Left lobe of liver (tissue), 2 donors: ENCODE measurements around the gene SCRN2. TPM values are rescaled to one million over a fixed set of nuclear protein-coding genes. Genes with fewer than 3 reads are reported as not detected.

Experiments used
- ATAC-seq: fragments of 200-7000 bp; cut with Tn5 transposase; one replicate; pipeline ENCODE4 v1.9.1; 2020; ENCODE audit warnings: mild to moderate bottlenecking, moderate library complexity
- DNase-seq: peaks from one replicate; pipeline ENCODE4 v3.0.0-alpha.2; 2020; ENCODE audit warnings: low spot score
- total RNA-seq: library from RNA; stranded (reverse); gene quantifications from one replicate; pipeline ENCODE4 v1.2.1, GENCODE V29; 2021
- donor health status: DM: no; HTN: no; CAD: no; lungs with moderate emphysema.
- donor health status: DM: no; HTN: yes; CAD: no.

The SCRN2 gene
- 28.4 TPM for total RNA-seq

DNA sequence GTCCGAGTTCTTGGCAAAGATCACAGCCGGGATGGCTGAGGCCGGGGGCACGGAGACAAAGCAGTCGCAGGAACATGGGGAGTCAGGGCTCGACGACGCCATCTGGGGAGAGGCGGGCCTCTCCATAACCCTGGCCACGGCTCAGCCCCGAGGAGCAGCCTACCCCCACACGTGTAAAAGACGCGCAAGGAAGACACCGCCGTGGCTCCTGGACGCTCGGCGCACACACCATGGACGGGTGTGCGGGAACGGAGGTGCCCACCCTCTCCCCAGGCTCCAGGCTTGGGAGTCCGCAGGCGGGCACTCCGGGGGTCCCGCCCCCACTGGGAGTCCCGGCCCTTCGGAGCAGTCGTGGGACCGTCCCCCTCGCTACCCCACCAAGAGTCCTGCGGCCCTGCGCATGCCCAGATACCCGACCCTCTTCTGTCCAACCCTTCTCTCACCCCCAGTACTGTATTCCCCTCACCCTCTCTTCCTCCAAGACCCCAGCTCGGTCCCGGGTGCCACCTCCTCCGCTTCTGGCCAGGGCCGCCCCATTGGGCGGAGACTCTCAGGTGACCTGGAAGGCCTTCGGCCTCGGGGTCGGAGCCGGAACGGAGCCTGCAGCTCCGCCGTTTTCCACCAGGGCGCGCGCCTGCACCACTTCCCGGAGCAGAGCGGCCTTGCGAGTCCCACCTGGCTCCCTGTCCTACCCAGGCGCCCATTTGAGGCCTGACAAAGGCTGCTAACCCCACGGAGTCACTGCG lies at the start of gene SCRN2:
Gene SCRN2 (minus strand): TSS at position 532 of the 746 bp plus-strand sequence. CDS start 430 bp downstream, at position 102.
- DNase-seq: peak; percentile 95
- ATAC-seq: peak; percentile 94

- peak; percentile 99 for ATAC-seq
- peak; percentile 88 for DNase-seq
These were observed 48.9 kb upstream of the SCRN2 start for GRCh38 chr17:47889734-47890529.

DNA sequence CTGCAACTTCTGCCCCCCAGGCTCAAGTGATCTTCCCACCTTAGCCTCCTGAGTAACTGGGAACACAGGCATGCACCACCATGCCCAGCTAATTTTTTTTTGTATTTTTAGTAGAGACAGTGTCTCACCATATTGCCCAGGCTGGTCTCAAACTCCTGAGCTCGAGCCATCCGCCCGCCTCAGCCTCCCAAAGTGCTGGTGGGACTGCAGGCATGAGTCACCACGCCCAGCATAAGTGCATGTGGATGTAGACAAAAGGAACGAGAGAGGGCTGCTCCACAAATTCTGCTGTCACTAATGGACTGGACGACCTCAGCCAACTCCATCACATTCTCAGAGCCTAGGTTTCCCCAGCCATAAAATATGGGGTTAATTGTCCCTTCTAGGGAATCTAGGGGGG lies 47.2 kb upstream of the SCRN2 start:
- ATAC-seq (no peak), DNase-seq (no peak)

- DNase-seq (no peak), ATAC-seq (no peak)
These were observed 44.0 kb upstream of the SCRN2 start for GRCh38 chr17:47884905-47885730.

DNA sequence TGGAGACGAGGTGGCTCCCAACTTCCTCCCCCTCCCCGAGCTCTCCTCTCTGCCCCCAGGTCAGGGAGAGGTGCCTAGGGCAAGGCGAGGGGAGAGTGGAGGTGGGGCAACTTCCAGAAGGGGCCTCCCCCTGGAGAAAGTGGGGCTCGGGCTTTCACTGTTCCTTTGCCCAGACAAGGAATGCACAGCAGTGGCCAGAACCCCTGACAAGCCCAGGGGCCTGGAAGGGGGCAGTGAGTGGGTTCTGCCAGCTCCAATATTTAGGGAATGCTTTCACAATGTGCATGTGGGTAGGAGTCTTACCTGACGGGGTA lies 43.3 kb upstream of the SCRN2 start:
- DNase-seq (no peak), ATAC-seq (no peak)

- no peak for DNase-seq
These were observed 42.7 kb upstream of the SCRN2 start for GRCh38 chr17:47883589-47884426.

DNA sequence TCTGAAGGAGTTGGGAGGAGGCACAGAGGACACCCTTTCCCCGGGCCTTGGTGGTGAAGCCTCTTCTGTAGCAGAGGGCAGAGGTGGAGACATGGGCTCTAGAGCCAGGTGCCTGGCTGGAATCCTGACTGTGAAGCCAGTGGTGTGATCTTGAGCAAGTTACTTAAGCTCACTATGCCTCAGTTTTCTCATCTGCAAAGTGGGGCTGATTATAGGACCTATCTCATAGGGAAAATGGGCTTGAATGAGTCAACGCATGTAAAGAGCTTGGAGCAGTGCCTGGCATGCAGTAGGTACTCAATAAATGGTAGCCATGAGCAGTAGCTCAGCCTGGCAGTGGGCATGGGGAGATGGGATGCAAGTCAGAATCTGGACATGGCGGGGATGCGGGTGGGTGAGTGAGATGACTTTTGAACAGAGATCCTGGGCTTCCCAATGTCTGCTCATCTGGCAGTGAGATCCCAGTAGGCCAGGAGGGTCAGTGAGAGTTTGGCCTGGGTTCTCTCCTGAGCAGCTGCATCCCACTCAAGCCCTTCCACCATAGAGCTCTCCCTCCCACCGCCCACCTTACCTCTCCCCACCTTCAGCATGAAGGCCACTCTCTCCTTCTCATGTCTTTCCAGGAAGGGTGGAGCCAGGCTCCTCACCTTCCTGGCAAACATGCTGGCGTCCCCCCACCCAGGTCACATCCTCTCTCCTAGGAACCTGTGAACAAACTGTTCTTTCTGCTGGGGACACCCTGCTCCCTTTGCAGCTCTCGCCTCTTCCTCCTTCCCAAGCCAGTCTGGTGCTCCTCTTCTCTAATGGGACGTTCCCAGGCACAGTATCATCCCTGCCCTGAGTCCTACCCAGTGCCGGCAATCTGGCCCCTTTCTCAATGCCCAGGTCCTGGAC lies 41.9 kb upstream of the SCRN2 start:
- DNase-seq (no peak), ATAC-seq (no peak)

More at GRCh38 chr17:47883589-47884426, 42.7 kb upstream of the SCRN2 start:
- no peak for ATAC-seq

GRCh38 chr17:47882247-47882646 lies 41.2 kb upstream of the SCRN2 start:
- ATAC-seq (peak; percentile 27), DNase-seq (no peak)

DNA sequence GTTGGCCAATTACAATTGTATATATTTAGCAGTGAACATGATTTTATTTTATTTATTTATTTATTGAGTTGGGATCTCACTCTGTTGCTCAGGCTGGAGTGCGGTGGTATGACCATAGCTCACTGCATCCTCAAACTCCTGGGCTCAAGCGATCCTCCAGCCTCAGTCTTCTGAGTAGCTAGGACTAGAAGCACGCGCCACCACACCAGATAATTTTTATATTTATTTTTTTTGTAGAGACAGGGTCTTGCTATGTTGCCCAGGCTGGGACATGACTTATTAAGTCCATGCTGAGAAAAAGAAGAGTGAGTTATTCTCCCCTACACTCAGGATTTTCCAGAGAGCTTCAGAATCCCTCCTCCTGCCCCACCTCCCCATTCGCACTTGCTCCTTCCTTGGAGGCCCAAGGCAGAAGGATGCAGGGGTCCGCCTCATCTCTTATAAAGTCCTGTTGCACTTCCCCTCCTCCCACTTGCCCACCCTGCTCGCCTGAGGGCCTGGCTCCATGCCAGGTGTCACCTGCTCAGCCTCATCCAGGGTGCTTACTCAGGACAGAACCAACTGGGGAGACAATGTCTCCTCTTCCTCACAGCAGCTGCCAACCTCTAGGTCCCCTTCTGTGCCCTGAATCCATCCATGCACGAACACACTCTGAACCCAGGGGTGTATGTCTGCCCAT lies 38.8 kb upstream of the SCRN2 start:
- DNase-seq (no peak), ATAC-seq (no peak)

DNA sequence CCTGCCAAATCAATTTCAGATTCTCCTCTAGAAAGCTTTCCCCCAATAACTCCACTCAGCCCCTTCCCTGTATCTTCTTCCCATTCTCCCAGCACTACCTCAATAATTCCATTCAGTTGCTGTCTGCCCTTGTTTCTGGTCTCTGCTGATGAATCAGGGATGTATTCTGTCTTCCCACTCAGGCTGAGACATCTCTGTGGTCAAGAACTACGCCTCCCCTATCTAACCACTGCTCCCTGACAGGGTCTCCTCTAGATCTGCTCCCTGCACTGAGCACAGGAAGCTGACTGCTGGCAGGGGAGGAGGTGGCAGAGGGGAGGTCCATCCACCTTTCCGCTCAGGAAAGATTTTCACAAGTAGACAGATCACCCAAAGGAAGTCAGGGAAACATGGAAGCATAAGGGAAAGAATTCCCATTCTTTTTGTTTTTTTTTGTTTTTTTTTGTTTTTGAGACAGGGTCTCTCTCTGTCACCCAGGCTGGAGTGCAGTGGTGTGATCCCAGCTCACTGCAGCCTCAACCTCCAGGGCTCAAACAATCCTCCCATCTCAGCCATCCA lies 38.0 kb upstream of the SCRN2 start:
- no peak for DNase-seq
- no peak for ATAC-seq

DNA sequence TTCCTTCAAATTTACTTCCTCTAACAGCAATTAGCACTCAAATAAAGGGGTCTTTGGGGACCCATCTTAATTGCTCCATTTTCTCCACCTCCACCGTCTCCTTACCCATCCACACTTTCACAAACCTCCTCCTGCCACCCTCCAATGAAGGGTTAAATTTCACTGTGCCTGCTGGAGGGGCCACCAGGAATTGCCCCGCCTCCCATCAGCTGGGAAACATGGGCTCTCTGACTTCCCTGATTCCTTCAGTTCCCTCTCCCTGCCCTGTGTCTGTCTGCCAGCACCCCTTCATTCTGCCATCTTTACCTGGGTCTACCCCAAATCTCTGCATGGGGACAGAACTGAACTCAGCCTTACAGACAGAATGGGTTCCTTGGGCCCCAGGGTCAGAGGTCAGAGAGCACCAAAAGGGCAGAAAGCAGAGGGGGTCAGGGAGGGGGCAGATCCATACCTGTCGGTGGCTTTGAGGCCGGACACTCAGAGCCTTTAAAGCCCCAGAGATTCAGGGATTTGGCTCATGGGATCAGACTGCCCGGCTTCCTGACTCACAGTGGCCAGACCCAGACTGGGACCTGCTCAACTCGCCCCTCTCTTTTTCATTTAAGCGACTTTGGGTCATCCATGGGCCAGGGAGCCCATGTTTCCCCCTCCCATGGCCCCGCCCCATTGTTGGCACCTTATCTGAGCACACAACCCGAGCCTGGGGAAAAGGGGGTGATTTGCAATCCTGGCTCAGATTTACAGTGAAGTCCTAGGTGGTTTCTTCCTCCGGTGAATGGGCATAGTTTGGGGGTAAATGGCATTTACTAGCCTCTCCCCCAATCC lies 37.3 kb upstream of the SCRN2 start:
- no peak for DNase-seq
- no peak for ATAC-seq

- ATAC-seq (no peak), DNase-seq (no peak)
These were observed 36.4 kb upstream of the SCRN2 start for GRCh38 chr17:47877368-47878034.

DNA sequence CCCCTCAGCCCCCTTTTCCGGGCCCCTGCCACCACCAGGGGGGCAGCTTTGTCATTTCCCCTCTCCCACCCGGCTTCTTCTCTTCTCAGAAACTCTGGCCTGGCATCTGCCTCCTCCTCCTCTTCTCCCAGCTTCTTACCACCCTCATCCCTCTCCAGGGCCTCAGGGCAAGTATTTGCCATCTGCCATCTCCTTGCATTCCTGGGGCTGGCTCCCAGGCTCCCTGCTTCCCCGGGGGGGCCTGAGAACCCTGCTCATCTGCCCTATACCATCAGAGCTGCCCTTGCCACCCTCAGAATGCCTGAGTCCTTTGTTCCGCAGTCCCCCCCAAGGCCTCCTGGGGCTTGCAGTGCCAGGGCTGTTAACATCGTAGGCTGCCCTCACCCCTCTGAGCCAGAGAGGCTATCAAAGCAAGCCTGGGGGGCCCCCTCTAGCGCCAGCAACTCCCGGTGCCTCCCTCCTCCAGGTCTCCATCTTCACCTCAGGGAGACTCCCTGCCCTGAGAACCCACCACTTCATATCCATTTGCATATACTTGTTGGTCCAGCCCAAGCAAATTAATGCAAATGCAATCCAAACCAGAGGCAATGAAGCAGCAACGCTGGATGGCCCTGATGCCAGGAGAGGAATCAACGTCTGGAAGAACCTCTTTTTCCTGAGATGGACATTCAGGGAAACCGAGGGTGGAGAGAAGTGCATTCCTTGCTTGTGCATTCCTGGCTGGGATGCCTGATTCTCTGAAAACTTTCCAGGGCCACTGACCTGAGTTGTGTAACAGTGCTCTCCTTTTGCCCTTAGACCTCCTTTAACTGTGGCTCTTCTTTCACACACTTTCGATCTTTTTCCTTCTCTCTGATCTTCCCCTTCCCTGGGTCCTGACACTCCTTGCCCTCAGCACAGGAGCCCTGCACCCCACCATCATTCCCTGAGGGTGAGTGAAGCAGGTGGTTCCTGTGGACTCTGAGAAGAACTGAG lies 34.2 kb upstream of the SCRN2 start:
- DNase-seq (no peak), ATAC-seq (peak; percentile 90)

DNA sequence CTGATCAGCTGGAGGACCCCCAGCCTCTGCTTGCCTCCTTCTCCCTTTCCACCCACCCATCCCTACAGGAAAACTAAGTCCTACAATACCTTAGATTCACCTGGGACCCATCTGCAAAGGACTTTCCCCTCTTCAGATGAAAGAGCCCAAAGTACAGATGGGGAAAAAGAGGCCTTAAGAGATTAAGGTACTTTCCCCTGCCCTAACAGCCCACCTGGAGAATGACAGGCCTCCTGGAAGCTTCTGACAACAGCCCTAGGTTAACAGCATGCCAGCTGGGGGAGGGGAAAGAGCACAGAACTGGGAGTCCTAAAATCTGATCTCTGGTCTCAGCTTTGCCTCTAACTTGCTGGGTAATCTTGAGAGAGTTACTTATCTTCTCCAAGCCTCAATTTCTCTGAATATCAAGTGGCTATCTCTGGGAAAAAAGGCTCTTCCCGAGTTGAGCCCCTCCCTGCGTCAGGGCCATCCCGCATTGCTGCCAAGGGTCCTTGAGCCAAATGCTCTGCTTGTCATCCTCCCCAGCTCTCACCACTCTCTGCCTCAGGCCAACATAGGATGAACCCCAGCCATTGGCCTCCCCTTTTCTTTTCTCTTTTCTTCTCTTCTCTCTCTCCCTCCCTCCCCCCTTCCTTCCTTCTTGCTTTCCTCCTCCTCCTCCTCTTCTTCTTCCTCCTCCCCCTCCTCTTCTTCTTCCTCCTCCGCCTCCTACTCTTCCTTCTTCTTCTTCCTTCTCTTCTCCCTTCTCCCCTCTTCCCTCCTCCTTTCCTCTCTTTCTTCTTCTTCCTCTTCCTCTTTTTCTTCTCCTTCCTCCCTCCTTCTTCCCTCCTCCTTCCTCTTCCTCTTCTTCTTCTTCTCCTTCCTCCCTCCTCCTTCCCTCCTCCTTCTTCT lies 32.4 kb upstream of the SCRN2 start:
- no peak for ATAC-seq

GRCh38 chr17:47872651-47873161 lies 31.6 kb upstream of the SCRN2 start:
- DNase-seq: no peak
- no peak for ATAC-seq

More for the DNA sequence above, 32.4 kb upstream of the SCRN2 start:
- no peak for DNase-seq
